HL-60/S4 treated with phorbol 12-myristate 13-acetate at 8.2 ng/mL for 4 days and 3 days (cell line): Measurements from ENCODE around the gene NUDT14.

ENCODE experiments used
- in situ Hi-C: fragments of 300-500 bp; cut with MboI; formaldehyde crosslinking; loops from 2 replicates; pipeline ENCODE4 v1.15.0; 2022; ENCODE audit warnings: low sequenced_read_pairs

NUDT14 gene

DNA sequence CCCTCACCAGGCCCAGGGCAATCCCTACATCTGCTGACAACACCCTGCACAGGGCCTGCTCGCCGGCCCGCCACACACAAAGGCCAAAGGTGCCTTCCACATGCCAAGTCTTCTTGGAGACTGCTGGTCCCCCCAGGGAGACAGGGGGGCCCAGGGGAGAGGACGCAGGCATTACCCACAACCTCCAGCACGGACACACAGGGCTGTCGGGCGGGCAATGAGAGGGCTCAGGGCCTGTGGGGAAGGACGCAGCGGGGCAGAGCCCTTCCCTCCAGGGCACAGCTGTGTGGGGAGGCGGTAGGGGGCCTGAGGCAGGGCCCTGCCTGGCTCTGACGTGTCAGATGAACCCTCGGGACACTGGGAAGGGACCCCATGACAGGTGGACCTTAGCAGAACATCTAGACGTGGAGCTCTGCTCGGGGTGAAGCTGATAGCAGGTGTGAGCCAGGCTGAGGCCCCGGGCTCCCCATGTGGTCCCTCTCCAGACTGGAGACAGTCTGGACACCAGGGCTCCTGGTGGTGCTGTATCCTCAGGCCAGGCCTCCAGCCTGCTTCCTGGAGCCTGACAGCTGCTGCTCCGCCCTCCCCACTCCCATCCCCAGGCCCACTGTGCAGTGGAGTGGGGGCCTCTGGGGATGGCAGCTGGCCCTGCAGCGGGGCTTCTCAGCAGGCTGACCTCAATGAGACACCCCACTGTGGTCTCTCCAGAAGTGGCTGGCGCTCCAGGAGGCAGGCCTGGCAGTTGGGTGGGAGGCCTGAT lies 31.6 kb upstream of the NUDT14 start:
- in situ Hi-C loops, result no loop called here

- in situ Hi-C loops, result no loop called here
Observed at GRCh38 chr14:105211758-105212089, 30.6 kb upstream of the NUDT14 start.

DNA sequence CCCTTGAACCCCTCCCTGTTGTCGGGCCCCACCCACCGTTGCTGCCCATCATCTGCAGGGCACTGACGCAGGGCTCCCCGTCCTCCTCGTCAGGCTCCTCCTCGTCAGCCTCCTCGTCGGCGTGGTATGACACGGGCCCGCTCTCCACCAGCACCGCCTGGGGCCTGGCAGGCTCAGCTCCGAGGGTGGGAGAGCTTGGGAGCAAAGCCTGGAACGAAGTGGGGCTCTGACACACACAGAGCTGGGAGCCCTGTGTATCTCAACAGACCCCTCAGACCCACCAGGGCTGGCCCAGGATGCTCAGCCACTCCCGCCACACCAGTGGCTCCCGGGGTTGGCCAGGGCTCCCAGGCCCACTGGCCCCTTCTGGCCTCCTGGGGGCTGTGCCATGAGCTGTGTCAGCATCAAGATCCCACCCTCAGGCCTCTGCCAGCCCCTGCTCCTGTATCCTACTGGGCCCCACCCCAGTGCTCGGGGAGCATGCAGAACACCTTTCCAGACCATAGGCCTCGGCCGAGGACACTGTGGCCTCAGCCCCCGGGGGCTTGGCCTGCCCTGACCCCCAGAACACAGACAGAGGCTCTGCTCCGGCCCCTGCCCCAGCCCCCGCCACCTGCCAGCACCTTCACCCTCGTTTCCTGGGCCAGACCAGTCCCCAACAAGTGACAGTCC lies 30.1 kb upstream of the NUDT14 start:
- in situ Hi-C loops, result no loop called here

DNA sequence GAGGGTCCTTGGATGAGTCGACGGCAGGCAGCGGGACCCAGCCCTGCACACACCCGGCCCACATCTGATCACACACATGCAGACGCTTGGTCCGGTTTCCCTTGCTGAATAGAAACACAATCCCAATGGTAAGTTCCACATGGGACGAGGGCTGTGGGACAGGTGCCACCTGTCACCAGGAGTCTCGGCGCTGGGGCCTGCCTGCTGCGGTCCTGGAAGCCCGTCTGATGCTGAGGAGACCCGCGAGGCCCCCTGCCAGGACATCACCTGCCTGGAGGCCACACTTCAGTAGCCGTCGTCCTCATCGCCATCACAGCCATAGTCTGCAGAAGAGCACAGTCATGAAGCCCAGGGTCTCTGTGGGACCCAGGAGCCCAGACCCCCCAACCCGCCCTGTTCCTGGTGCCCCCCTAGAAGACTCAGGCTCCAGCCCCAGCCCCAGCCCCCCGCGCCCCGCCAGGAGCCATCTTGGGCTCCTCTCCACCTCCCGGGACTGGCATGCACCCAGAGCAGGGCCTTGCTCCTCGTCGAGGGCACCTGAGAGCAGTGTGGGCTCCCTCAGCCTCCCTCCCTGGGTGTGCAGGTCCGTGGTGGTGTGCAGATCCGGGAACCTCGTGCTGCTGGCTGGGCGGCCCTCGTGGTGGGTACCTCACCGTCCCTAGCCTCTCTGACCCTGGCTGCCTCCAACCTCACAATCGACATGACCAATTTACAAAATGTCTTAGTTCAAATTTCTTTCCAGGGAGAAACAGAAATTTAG lies 29.3 kb upstream of the NUDT14 start:
- in situ Hi-C loops, result no loop called here

- in situ Hi-C loops, result no loop called here
Observed at GRCh38 chr14:105209646-105210045, 28.5 kb upstream of the NUDT14 start.

GRCh38 chr14:105209091-105209490 lies 28.0 kb upstream of the NUDT14 start:
- in situ Hi-C loops, result no loop called here

DNA sequence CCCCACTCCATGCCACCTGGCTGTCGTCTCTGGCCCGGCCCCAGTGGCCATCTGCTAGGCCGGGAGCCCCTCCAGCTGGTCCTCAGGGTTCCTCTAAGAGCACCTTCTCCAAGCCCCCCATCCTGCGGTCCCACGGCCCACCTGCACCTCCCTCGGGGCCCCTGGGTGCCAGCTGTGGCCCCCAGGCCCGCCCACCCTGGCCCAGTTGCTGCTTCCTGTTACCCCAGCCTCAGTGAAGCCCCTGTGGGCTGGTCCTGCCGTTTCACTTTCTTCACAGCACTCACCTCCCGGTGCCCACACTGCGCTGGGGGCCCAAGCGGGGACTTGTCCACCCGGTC lies 27.6 kb upstream of the NUDT14 start:
- in situ Hi-C loops, result no loop called here

DNA sequence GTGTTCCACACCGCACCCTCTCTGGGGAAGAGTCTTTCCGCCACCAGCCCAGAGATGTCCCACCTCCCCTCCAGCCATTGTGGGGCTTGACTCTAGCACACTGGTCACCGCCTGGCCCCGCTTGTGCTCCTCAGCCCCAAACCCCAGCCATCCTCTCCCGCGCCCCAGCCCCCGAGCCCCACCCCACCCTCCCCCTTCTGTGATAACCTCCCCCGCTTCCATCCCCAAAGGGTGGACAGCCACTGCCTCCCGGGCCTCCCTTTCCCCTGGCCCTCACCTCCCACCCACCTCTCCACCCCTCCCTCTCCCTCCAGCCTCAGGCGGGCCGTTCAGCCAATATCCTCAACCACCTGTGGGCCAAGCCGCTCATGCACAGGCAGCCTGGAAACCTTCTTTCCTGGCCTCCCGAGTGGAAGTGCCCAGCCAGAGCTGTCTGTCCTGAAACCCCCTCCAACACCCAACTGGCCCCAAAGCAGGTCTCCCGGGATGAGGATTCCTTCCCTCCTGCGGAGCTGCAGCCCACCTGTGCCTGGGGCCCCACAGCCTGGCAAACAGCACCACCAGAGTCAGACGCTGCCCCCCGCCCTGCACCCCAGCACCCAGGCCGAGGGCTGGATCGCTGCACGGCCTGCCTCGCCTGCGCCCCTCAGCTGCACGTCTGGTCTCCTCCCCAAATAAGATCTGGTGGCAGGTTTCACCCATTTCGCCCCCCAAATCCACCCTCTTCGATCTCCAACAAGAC lies 27.1 kb upstream of the NUDT14 start:
- in situ Hi-C loops, result no loop called here

- in situ Hi-C loops, result no loop called here
Observed at GRCh38 chr14:105207460-105207901, 26.4 kb upstream of the NUDT14 start.

- in situ Hi-C loops, result no loop called here
Observed at GRCh38 chr14:105206873-105207272, 25.8 kb upstream of the NUDT14 start.

- in situ Hi-C loops, result no loop called here
Observed at GRCh38 chr14:105205673-105206208, 24.6 kb upstream of the NUDT14 start.

DNA sequence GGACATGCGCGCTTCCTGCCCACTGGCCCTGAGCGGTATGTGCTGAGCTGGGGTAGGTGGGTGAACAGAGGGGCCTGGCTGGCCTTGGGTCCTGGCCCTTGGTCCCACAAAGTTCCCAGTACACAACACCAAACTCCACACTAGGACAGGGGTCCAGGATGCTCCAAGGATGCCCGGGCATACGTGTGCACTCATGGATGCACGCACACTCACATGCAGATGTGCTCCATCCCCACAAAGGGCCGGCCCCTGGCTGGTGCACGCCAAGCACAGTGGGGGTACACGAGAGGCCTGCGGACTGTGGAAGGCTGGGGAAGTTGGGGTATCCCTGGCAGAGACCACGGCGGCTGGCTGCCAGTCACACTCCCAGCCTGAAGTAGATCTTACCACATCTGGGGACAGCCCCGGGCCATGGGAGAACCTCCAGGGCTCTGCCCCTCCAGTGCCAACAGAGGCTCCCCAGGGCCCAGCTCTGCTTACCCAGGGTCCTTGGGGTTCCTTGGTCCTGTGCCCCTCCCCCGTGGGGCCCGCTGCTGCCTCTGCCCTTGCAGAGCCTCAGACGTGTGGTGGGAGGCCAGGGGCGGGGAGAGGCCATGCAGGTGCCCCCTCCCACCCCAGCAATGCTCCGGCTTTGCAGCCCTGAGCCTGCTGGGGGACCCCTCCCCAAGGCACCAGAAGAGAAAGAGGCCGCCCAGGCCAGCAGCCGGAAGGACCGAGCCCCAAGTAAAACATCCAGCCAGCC lies 24.0 kb upstream of the NUDT14 start:
- in situ Hi-C loops, result no loop called here

- in situ Hi-C loops, result no loop called here
Observed at GRCh38 chr14:105204206-105204930, 23.3 kb upstream of the NUDT14 start.

DNA sequence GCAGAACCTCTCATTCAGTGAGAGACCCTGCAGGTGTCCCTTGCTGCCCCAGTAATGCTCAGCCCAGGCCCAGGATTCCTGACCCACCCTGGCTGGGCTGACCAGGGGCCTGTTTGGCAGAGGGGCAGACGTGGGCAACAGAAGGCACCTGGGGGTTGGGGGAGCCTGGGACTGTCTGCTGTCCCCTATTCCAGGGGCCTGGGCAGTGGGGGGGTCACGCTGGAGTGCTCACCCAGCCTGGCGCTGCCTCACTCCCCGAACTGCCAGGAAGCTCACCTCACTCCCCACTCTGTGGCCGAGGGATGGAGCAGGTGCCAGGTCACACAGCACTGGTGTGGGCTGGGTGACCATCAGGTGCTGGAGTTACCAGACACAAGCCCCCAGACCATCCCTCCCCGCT lies 22.6 kb upstream of the NUDT14 start:
- in situ Hi-C loops, result no loop called here

GRCh38 chr14:105203057-105203531 lies 22.0 kb upstream of the NUDT14 start:
- in situ Hi-C loops, result no loop called here

GRCh38 chr14:105201925-105202513 lies 20.9 kb upstream of the NUDT14 start:
- in situ Hi-C loops, result no loop called here

GRCh38 chr14:105201156-105201924 lies 20.2 kb upstream of the NUDT14 start:
- in situ Hi-C loops, result no loop called here

- in situ Hi-C loops, result no loop called here
Observed at GRCh38 chr14:105200641-105201040, 19.5 kb upstream of the NUDT14 start.
